Endometrial microvascular endothelial cells (primary cell): ENCODE results near the gene SRSF5. TPM values are rescaled to one million over a fixed set of nuclear protein-coding genes. Genes with fewer than 3 reads are reported as not detected.

Source experiments
- in situ Hi-C: cut with HindIII; loops from 2 replicates; pipeline ENCODE4 v1.10.0; 2017; ENCODE audit warnings: low sequenced_read_pairs, low pct_unique_long_range_greater_than_20kb; ENCODE audit errors: inconsistent ontology term
- total RNA-seq: library from RNA; depleted of rRNA; stranded (reverse); fragments of >200 nt; gene quantifications from one replicate; pipeline ENCODE4 v1.2.3, GENCODE V29; 2015; ENCODE audit errors: inconsistent ontology term

SRSF5 gene
- total RNA-seq, 1 donor from 2014 or later = 135 TPM

- in situ Hi-C loops = no loop called here
Observed at GRCh38 chr14:69767369-69767999, 542 bp downstream of the SRSF5 start.

- in situ Hi-C loops = no loop called here
Observed at GRCh38 chr14:69768873-69769272, 1.9 kb downstream of the SRSF5 start.

GRCh38 chr14:69769623-69770022, 2.7 kb downstream of the SRSF5 start:
- in situ Hi-C loops = no loop called here

- in situ Hi-C loops = no loop called here
Observed at GRCh38 chr14:69770559-69770958, 3.6 kb downstream of the SRSF5 start.

GRCh38 chr14:69771136-69771535, 4.2 kb downstream of the SRSF5 start:
- in situ Hi-C loops = no loop called here

GRCh38 chr14:69772082-69773017, 5.4 kb downstream of the SRSF5 start:
- in situ Hi-C loops = no loop called here

- in situ Hi-C loops = no loop called here
Observed at GRCh38 chr14:69773571-69774276, 6.8 kb downstream of the SRSF5 start.

GRCh38 chr14:69775012-69775411, 8.1 kb downstream of the SRSF5 start:
- in situ Hi-C loops = no loop called here

- in situ Hi-C loops = no loop called here
Observed at GRCh38 chr14:69776875-69777453, 10.0 kb downstream of the SRSF5 start.

- in situ Hi-C loops = no loop called here
Observed at GRCh38 chr14:69779088-69779487, 12.1 kb downstream of the SRSF5 start.

GRCh38 chr14:69780092-69780491, 13.2 kb downstream of the SRSF5 start:
- in situ Hi-C loops = no loop called here

GRCh38 chr14:69780952-69781351, 14.0 kb downstream of the SRSF5 start:
- in situ Hi-C loops = no loop called here

GRCh38 chr14:69784942-69785341, 18.0 kb downstream of the SRSF5 start:
- in situ Hi-C loops = no loop called here

GRCh38 chr14:69786603-69787002, 19.7 kb downstream of the SRSF5 start:
- in situ Hi-C loops = no loop called here

GRCh38 chr14:69789118-69789640, 22.2 kb downstream of the SRSF5 start:
- in situ Hi-C loops = no loop called here

GRCh38 chr14:69792887-69793421, 26.0 kb downstream of the SRSF5 start:
- in situ Hi-C loops = no loop called here

- in situ Hi-C loops = no loop called here
Observed at GRCh38 chr14:69794791-69795190, 27.8 kb downstream of the SRSF5 start.

GRCh38 chr14:69795691-69796090, 28.7 kb downstream of the SRSF5 start:
- in situ Hi-C loops = no loop called here
